Testis (tissue), 3 donors: ENCODE data around the gene SLC7A9. TPM values are rescaled to one million over a fixed set of nuclear protein-coding genes. Genes with fewer than 3 reads are reported as not detected.

Source experiments
- DNase-seq: peaks from one replicate; pipeline ENCODE4 v3.0.0-alpha.2; 2019
- H3K27ac ChIP-seq, 2 donors: fragments of 200-600 bp; sonication (generic); one replicate each; pipeline ENCODE4 v1.5.1; 2019
- H3K27me3 ChIP-seq: fragments of 200-600 bp; sonication (generic); one replicate; pipeline ENCODE4 v1.5.1; 2019
- H3K36me3 ChIP-seq: fragments of 200-600 bp; sonication (generic); one replicate; pipeline ENCODE4 v1.5.1; 2017; ENCODE audit warnings: low read depth; ENCODE audit errors: missing control alignments
- H3K4me1 ChIP-seq: fragments of 200-600 bp; sonication (generic); one replicate; pipeline ENCODE4 v1.5.1; 2019
- H3K4me3 ChIP-seq, 2 donors: fragments of 200-600 bp; sonication (generic); one replicate each; pipeline ENCODE4 v1.5.1; 2017 to 2019
- H3K9me3 ChIP-seq: fragments of 200-600 bp; sonication (generic); one replicate; pipeline ENCODE4 v1.5.1; 2017
- CTCF ChIP-seq, 3 experiments: fragments of 450-650 bp in 2 of 3; fragments of 200-600 bp in 1 of 3; sonication (generic) in 1 of 3; IDR thresholded peaks; one replicate each; pipeline ENCODE4 v1.5.1; 2016 to 2019; ENCODE audit warnings: antibody characterized with exemption in 3 of 3, mild to moderate bottlenecking in 2 of 3, moderate library complexity in 1 of 3
- POLR2A ChIP-seq: fragments of 450-650 bp; IDR thresholded peaks from one replicate; pipeline ENCODE4 v1.6.1; 2017; ENCODE audit warnings: antibody characterized with exemption, mild to moderate bottlenecking, moderate library complexity
- WGBS, 2 donors: methylation state at CpG; one replicate each; pipeline ENCODE4 v1.1.5; 2018; 5-methylcytosine and 5-hydroxymethylcytosine counted together
- intact Hi-C: fragments of 100-400 bp; cut with DNase I; formaldehyde crosslinking; loops from one replicate; pipeline ENCODE4 v1.15.1; 2023; ENCODE audit warnings: low total_unique reads
- polyA plus RNA-seq: library from polyadenylated mRNA; stranded (reverse); fragments of 350-450 nt; fragmentation: Illumina TruSeq; extraction: RNeasy Lipid Tissue Mini Kit (QIAGEN cat#74804); gene quantifications from one replicate; pipeline ENCODE4 v1.2.3, GENCODE V29; 2014; ENCODE audit warnings: low read depth, low replicate concordance; ENCODE audit not compliant: insufficient read depth
- total RNA-seq, 2 donors: library from RNA; depleted of rRNA; stranded (reverse); fragments of >200 nt; gene quantifications; one replicate each; pipeline ENCODE4 v1.2.3, GENCODE V29; 2016

The SLC7A9 gene
- total and polyA plus RNA-seq, 3 donors from 2014 or later: 0.79 to 1.6 (median 1.2) TPM

GRCh38 chr19:32814624-32815023 lies 54.9 kb downstream of the SLC7A9 start:
- WGBS, 2 donors: 77 to 81% methylated on average over 6 of the region's 6 CpGs
- DNase-seq: no peak
- intact Hi-C loops: no loop called here
- Histone ChIP-seq H3K27ac (no peak overlapping the region), H3K9me3 (no peaks in the 10 kb centered on the region), H3K36me3 (no peaks in the 10 kb centered on the region), H3K27me3 (no peaks in the 10 kb centered on the region), H3K4me1 (no peaks in the 10 kb centered on the region), H3K4me3 (no peak overlapping the region)
- TF ChIP-seq CTCF (IDR thresholded peaks at IDR 0.05) (no peak), POLR2A (no peak)

GRCh38 chr19:32813862-32814425 lies 55.6 kb downstream of the SLC7A9 start:
- H3K9me3 ChIP-seq: no peaks in the 10 kb centered on the region
- WGBS, 2 donors: 57 to 59% methylated on average over 15 of the region's 15 CpGs
- no peaks in the 10 kb centered on the region for H3K27me3 ChIP-seq
- H3K27ac ChIP-seq: no peak overlapping the region
- DNase-seq: peak; percentile 24
- no peaks in the 10 kb centered on the region for H3K36me3 ChIP-seq
- TF ChIP-seq CTCF (IDR thresholded peaks at IDR 0.05): no peak
- no peak for TF ChIP-seq POLR2A
- no peaks in the 10 kb centered on the region for H3K4me1 ChIP-seq
- intact Hi-C loops: no loop called here
- no peak overlapping the region for H3K4me3 ChIP-seq

GRCh38 chr19:32812571-32812970 lies 57.0 kb downstream of the SLC7A9 start:
- 89 to 90% methylated on average over 3 of the region's 3 CpGs for WGBS, 2 donors
- no peaks in the 10 kb centered on the region for H3K9me3 ChIP-seq

GRCh38 chr19:32812036-32812435 lies 57.5 kb downstream of the SLC7A9 start:
- intact Hi-C loops: no loop called here
- Histone ChIP-seq H3K9me3 (no peaks in the 10 kb centered on the region), H3K4me3 (no peak overlapping the region), H3K36me3 (no peaks in the 10 kb centered on the region), H3K4me1 (no peaks in the 10 kb centered on the region), H3K27me3 (no peaks in the 10 kb centered on the region), H3K27ac (no peak overlapping the region)
- no peak for DNase-seq
- WGBS, 2 donors: 88 to 91% methylated on average over 10 of the region's 10 CpGs
- no peak for TF ChIP-seq CTCF (IDR thresholded peaks at IDR 0.05)
- no peak for TF ChIP-seq POLR2A

More at GRCh38 chr19:32812571-32812970, 57.0 kb downstream of the SLC7A9 start:
- Histone ChIP-seq H3K4me1 (no peaks in the 10 kb centered on the region), H3K4me3 (no peak overlapping the region), H3K27me3 (no peaks in the 10 kb centered on the region), H3K36me3 (no peaks in the 10 kb centered on the region), H3K27ac (no peak overlapping the region)
- no peak for DNase-seq
- intact Hi-C loops: no loop called here
- TF ChIP-seq CTCF (IDR thresholded peaks at IDR 0.05) (no peak), POLR2A (no peak)

- no peak for DNase-seq
- Histone ChIP-seq H3K27me3 (no peaks in the 10 kb centered on the region), H3K36me3 (no peaks in the 10 kb centered on the region), H3K4me1 (no peaks in the 10 kb centered on the region), H3K27ac (no peak overlapping the region), H3K9me3 (no peaks in the 10 kb centered on the region), H3K4me3 (no peak overlapping the region)
- 84 to 88% methylated on average over 11 of the region's 11 CpGs for WGBS, 2 donors
- intact Hi-C loops: no loop called here
- TF ChIP-seq POLR2A: no peak
- TF ChIP-seq CTCF (IDR thresholded peaks at IDR 0.05): no peak
Measured at GRCh38 chr19:32811151-32811550, 58.4 kb downstream of the SLC7A9 start.
